Astrocyte (in vitro differentiated cells and primary cell): Measurements from ENCODE around the gene SYT17. TPM values are rescaled to one million over a fixed set of nuclear protein-coding genes. Genes with fewer than 3 reads are reported as not detected.

Experiments
- DNase-seq: peaks from one replicate; pipeline ENCODE4 v3.0.0-alpha.2; 2010; ENCODE audit warnings: low read depth
- FAIRE-seq: peaks from 2 replicates; lab custom pipeline; 2011; peaks lifted over from hg19 to GRCh38; lab: Jason Lieb, UNC
- H2AFZ ChIP-seq: 2 replicates; pipeline ENCODE4 v1.6.0; 2012; ENCODE audit warnings: low read depth, low read length, inconsistent platforms
- H3K27ac ChIP-seq: 2 replicates; pipeline ENCODE4 v1.5.1; 2011; ENCODE audit warnings: low read depth, low read length, inconsistent platforms
- H3K27me3 ChIP-seq: 2 replicates; pipeline ENCODE4 v1.6.0; 2011; ENCODE audit warnings: low read length, inconsistent platforms; ENCODE audit not compliant: insufficient read depth
- H3K36me3 ChIP-seq: 2 replicates; pipeline ENCODE4 v1.5.1; 2011; ENCODE audit warnings: low read length, inconsistent platforms; ENCODE audit not compliant: insufficient read depth
- H3K4me1 ChIP-seq: 2 replicates; pipeline ENCODE4 v1.5.1; 2011; ENCODE audit warnings: low read length, inconsistent platforms; ENCODE audit not compliant: insufficient read depth
- H3K4me2 ChIP-seq: 2 replicates; pipeline ENCODE4 v1.6.0; 2012; ENCODE audit warnings: low read length, inconsistent platforms
- H3K4me3 ChIP-seq: 2 replicates; pipeline ENCODE4 v1.5.1; 2011; ENCODE audit warnings: low read depth, mild to moderate bottlenecking, low read length, inconsistent platforms; ENCODE audit not compliant: insufficient read depth
- H3K79me2 ChIP-seq: 2 replicates; pipeline ENCODE4 v1.6.0; 2012; ENCODE audit warnings: mild to moderate bottlenecking, low read length, inconsistent platforms; ENCODE audit not compliant: insufficient read depth
- H3K9ac ChIP-seq: 2 replicates; pipeline ENCODE4 v1.6.0; 2012; ENCODE audit warnings: mild to moderate bottlenecking, low read length, inconsistent platforms
- H3K9me3 ChIP-seq: 2 replicates; pipeline ENCODE4 v1.5.1; 2012; ENCODE audit warnings: low read depth, mild to moderate bottlenecking, low read length, inconsistent platforms; ENCODE audit not compliant: insufficient read depth
- H4K20me1 ChIP-seq: 2 replicates; pipeline ENCODE4 v1.6.0; 2012; ENCODE audit warnings: low read length, inconsistent platforms; ENCODE audit not compliant: insufficient read depth
- H3K27ac Mint-ChIP-seq: one replicate; pipeline ENCODE4 v1.8.0; 2021; ENCODE audit warnings: mild to moderate bottlenecking, mixed read lengths; ENCODE audit not compliant: unreplicated experiment
- H3K27me3 Mint-ChIP-seq: one replicate; pipeline ENCODE4 v1.8.0; 2021; ENCODE audit warnings: low read depth, mixed read lengths; ENCODE audit not compliant: unreplicated experiment
- H3K36me3 Mint-ChIP-seq: one replicate; pipeline ENCODE4 v1.8.0; 2021; ENCODE audit warnings: low read depth, mixed read lengths; ENCODE audit not compliant: unreplicated experiment
- H3K4me1 Mint-ChIP-seq: one replicate; pipeline ENCODE4 v1.8.0; 2021; ENCODE audit warnings: low read depth, mixed read lengths; ENCODE audit not compliant: unreplicated experiment
- H3K4me3 Mint-ChIP-seq: one replicate; pipeline ENCODE4 v1.8.0; 2021; ENCODE audit warnings: mild to moderate bottlenecking, moderate library complexity, mixed read lengths; ENCODE audit not compliant: unreplicated experiment
- H3K9me3 Mint-ChIP-seq: one replicate; pipeline ENCODE4 v1.8.0; 2021; ENCODE audit warnings: mild to moderate bottlenecking, mixed read lengths; ENCODE audit not compliant: unreplicated experiment
- CTCF ChIP-seq: IDR thresholded peaks from 2 replicates; pipeline ENCODE4 v1.5.1; 2011; ENCODE audit warnings: low read depth, mild to moderate bottlenecking, inconsistent platforms, low read length, moderate library complexity; ENCODE audit not compliant: insufficient read depth
- EZH2 ChIP-seq: IDR thresholded peaks from 2 replicates; pipeline ENCODE4 v1.6.1; 2012; ENCODE audit warnings: mild to moderate bottlenecking, low read length, inconsistent platforms; ENCODE audit not compliant: insufficient read depth
- total RNA-seq: library from RNA; stranded (reverse); gene quantifications from 2 replicates; pipeline ENCODE4 v1.2.1, GENCODE V29; 2021

SYT17 gene
- total RNA-seq, 1 donor from 2014 or later, result 4.8 TPM

- no peak for DNase-seq
- H3K36me3 Mint-ChIP-seq, result peaks cover 2% of the 10 kb centered on the region
These were observed 5.0 kb downstream of the SYT17 start for GRCh38 chr16:19173059-19173458.

GRCh38 chr16:19173649-19174383 is 5.8 kb downstream of the SYT17 start:
- H3K27me3 ChIP-seq, result peaks cover 14% of the 10 kb centered on the region
- no peaks in the 10 kb centered on the region for H3K4me1 ChIP-seq
- no peak overlapping the region for H3K9ac ChIP-seq
- no peak overlapping the region for H2AFZ ChIP-seq
- Mint-ChIP-seq H3K9me3 (peaks cover 3% of the 10 kb centered on the region), H3K27ac (no peak overlapping the region), H3K27me3 (peaks cover 31% of the 10 kb centered on the region), H3K4me3 (no peak overlapping the region), H3K4me1 (no peaks in the 10 kb centered on the region), H3K36me3 (peaks cover 2% of the 10 kb centered on the region)
- H3K27ac ChIP-seq, result no peak overlapping the region
- H3K36me3 ChIP-seq, result no peaks in the 10 kb centered on the region
- H3K4me2 ChIP-seq, result no peak overlapping the region
- H3K4me3 ChIP-seq, result no peak overlapping the region
- no peaks in the 10 kb centered on the region for H3K9me3 ChIP-seq
- H4K20me1 ChIP-seq, result no peaks in the 10 kb centered on the region
- DNase-seq (no peak), FAIRE-seq (no peak)
- TF ChIP-seq EZH2 (no peak), CTCF (no peak)
- no peaks in the 10 kb centered on the region for H3K79me2 ChIP-seq

More at GRCh38 chr16:19173059-19173458, 5.0 kb downstream of the SYT17 start:
- peaks cover 31% of the 10 kb centered on the region for H3K27me3 Mint-ChIP-seq
- no peaks in the 10 kb centered on the region for H3K4me1 ChIP-seq
- H3K79me2 ChIP-seq, result no peaks in the 10 kb centered on the region
- no peaks in the 10 kb centered on the region for H4K20me1 ChIP-seq
- TF ChIP-seq EZH2 (no peak), CTCF (no peak)
- H3K27ac ChIP-seq, result no peak overlapping the region
- no peak overlapping the region for H3K4me3 Mint-ChIP-seq
- no peak overlapping the region for H2AFZ ChIP-seq
- H3K9me3 Mint-ChIP-seq, result peaks cover 3% of the 10 kb centered on the region
- no peaks in the 10 kb centered on the region for H3K4me1 Mint-ChIP-seq
- FAIRE-seq, result no peak
- H3K4me3 ChIP-seq, result no peak overlapping the region
- H3K27ac Mint-ChIP-seq, result no peak overlapping the region
- H3K9me3 ChIP-seq, result no peaks in the 10 kb centered on the region
- H3K36me3 ChIP-seq, result no peaks in the 10 kb centered on the region
- no peak overlapping the region for H3K4me2 ChIP-seq
- H3K27me3 ChIP-seq, result peaks cover 14% of the 10 kb centered on the region
- no peak overlapping the region for H3K9ac ChIP-seq

- no peaks in the 10 kb centered on the region for H3K9me3 ChIP-seq
- H3K4me3 ChIP-seq, result no peak overlapping the region
- peaks cover 29% of the 10 kb centered on the region for H3K27me3 Mint-ChIP-seq
- H3K4me1 Mint-ChIP-seq, result no peaks in the 10 kb centered on the region
- H3K79me2 ChIP-seq, result no peaks in the 10 kb centered on the region
- H3K27ac ChIP-seq, result no peak overlapping the region
- peaks cover 3% of the 10 kb centered on the region for H3K9me3 Mint-ChIP-seq
- H3K4me1 ChIP-seq, result no peaks in the 10 kb centered on the region
- no peak overlapping the region for H3K27ac Mint-ChIP-seq
- no peaks in the 10 kb centered on the region for H3K36me3 ChIP-seq
- TF ChIP-seq EZH2 (no peak), CTCF (no peak)
- no peak overlapping the region for H3K9ac ChIP-seq
- peaks cover 9% of the 10 kb centered on the region for H3K27me3 ChIP-seq
- no peak overlapping the region for H3K4me2 ChIP-seq
- DNase-seq, result no peak
- no peak overlapping the region for H3K4me3 Mint-ChIP-seq
- no peaks in the 10 kb centered on the region for H4K20me1 ChIP-seq
- FAIRE-seq, result no peak
- no peak overlapping the region for H2AFZ ChIP-seq
- H3K36me3 Mint-ChIP-seq, result peaks cover 2% of the 10 kb centered on the region
These were observed 6.4 kb downstream of the SYT17 start for GRCh38 chr16:19174478-19174877.
